K562 (cell line): ENCODE data around the gene FSTL4. TPM values are rescaled to one million over a fixed set of nuclear protein-coding genes. Genes with fewer than 3 reads are reported as not detected.

Source experiments
- NR2F6 ChIP-seq: fragments of 450-650 bp; formaldehyde crosslinking; IDR thresholded peaks from 2 replicates; pipeline ENCODE4 v1.4.0; 2020; ENCODE audit warnings: mild to moderate bottlenecking
- PHF20 ChIP-seq: fragments of 450-650 bp; IDR thresholded peaks from 2 replicates; pipeline ENCODE4 v1.6.1; 2018; ENCODE audit not compliant: partially characterized antibody
- PRPF4 ChIP-seq: fragments of 200-400 bp; formaldehyde crosslinking; IDR thresholded peaks from one replicate; pipeline ENCODE4 v1.6.1; 2017; ENCODE audit warnings: low read length, low read depth, mild to moderate bottlenecking; ENCODE audit not compliant: insufficient read depth, poor library complexity, severe bottlenecking
- polyA plus RNA-seq, 8 experiments: library from polyadenylated mRNA; depleted of rRNA in 4 of 8; stranded (reverse) in 5 of 8; unstranded in 3 of 8; fragments of >200 nt; fragmentation: Nextera tagmentation in 2 of 8; fragmentation: Illumina TruSeq in 1 of 8; extraction: Ambion mirVana in 2 of 8; extraction: Trizol in 1 of 8; gene quantifications; 2 replicates each; pipeline versions ENCODE4 v1.2.1 to v1.2.3, GENCODE V29; 2011 to 2014; ENCODE audit warnings: inconsistent platforms in 1 of 8, missing spikeins in 1 of 8
- total RNA-seq, 7 experiments: library from RNA; depleted of rRNA in 6 of 7; stranded (reverse); fragments of >200 nt in 6 of 7; fragmentation: Illumina TruSeq in 2 of 7; extraction: Trizol in 2 of 7; gene quantifications; 2 replicates each; pipeline versions ENCODE4 v1.2.1 to v1.2.3, GENCODE V29; 2011 to 2021; ENCODE audit warnings: low replicate concordance in 1 of 7
- TF ChIP-seq, protein P1 (sequence below): fragments of 450-650 bp; IDR thresholded peaks from 2 replicates; pipeline ENCODE4 v1.6.1; 2016; ENCODE audit warnings: missing biosample characterization, missing genetic modification characterization
- TF ChIP-seq, protein P2 (sequence below): fragments of 450-650 bp; IDR thresholded peaks from 2 replicates; pipeline ENCODE4 v1.6.1; 2018; ENCODE audit not compliant: partially characterized antibody

The FSTL4 gene
- total and polyA plus RNA-seq, 9 of the 15 experiments (the other 6 are each of a cell fraction or from before 2014, with no cell fraction given), result 0.08 to 0.18 (median 0.10) TPM; not detected in 5

- TF ChIP-seq, protein P1, sequence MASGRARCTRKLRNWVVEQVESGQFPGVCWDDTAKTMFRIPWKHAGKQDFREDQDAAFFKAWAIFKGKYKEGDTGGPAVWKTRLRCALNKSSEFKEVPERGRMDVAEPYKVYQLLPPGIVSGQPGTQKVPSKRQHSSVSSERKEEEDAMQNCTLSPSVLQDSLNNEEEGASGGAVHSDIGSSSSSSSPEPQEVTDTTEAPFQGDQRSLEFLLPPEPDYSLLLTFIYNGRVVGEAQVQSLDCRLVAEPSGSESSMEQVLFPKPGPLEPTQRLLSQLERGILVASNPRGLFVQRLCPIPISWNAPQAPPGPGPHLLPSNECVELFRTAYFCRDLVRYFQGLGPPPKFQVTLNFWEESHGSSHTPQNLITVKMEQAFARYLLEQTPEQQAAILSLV, result no peak
- TF ChIP-seq, protein P2, sequence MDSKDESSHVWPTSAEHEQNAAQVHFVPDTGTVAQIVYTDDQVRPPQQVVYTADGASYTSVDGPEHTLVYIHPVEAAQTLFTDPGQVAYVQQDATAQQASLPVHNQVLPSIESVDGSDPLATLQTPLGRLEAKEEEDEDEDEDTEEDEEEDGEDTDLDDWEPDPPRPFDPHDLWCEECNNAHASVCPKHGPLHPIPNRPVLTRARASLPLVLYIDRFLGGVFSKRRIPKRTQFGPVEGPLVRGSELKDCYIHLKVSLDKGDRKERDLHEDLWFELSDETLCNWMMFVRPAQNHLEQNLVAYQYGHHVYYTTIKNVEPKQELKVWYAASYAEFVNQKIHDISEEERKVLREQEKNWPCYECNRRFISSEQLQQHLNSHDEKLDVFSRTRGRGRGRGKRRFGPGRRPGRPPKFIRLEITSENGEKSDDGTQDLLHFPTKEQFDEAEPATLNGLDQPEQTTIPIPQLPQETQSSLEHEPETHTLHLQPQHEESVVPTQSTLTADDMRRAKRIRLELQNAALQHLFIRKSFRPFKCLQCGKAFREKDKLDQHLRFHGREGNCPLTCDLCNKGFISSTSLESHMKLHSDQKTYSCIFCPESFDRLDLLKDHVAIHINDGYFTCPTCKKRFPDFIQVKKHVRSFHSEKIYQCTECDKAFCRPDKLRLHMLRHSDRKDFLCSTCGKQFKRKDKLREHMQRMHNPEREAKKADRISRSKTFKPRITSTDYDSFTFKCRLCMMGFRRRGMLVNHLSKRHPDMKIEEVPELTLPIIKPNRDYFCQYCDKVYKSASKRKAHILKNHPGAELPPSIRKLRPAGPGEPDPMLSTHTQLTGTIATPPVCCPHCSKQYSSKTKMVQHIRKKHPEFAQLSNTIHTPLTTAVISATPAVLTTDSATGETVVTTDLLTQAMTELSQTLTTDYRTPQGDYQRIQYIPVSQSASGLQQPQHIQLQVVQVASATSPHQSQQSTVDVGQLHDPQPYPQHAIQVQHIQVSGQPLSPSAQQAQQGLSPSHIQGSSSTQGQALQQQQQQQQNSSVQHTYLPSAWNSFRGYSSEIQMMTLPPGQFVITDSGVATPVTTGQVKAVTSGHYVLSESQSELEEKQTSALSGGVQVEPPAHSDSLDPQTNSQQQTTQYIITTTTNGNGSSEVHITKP, result no peak
- TF ChIP-seq PHF20, result no peak
- TF ChIP-seq NR2F6, result no peak
- no peak for TF ChIP-seq PRPF4
- TF ChIP-seq, all 486 proteins: peak for 0
Measured at GRCh38 chr5:133429046-133429445, 183.3 kb downstream of the FSTL4 start (continued).
